ENCODE measurements around the gene TBX10. TPM values are rescaled to one million over a fixed set of nuclear protein-coding genes. Genes with fewer than 3 reads are reported as not detected.

TBX10 gene
- polyA plus RNA-seq, 1 of the 3 experiments (the other 2 are of a cell fraction) = not detected

DNA sequence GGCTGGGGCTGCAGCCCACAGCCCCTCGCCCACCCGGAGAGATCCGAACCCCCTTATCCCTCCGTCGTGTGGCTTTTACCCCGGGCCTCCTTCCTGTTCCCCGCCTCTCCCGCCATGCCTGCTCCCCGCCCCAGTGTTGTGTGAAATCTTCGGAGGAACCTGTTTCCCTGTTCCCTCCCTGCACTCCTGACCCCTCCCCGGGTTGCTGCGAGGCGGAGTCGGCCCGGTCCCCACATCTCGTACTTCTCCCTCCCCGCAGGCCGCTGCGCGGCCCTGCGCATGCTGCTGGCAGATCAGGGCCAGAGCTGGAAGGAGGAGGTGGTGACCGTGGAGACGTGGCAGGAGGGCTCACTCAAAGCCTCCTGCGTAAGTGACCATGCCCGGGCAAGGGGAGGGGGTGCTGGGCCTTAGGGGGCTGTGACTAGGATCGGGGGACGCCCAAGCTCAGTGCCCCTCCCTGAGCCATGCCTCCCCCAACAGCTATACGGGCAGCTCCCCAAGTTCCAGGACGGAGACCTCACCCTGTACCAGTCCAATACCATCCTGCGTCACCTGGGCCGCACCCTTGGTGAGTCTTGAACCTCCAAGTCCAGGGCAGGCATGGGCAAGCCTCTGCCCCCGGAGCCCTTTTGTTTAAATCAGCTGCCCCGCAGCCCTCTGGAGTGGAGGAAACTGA, 55.2 kb downstream of the TBX10 start (continued):
- TF ChIP-seq USF2 (IDR thresholded peaks at IDR 0.05; ENCODE audit: borderline replicate concordance, low read depth, low read length) = no peak
- peak; percentile 59; the same call in 1 of the 2 replicates for TF ChIP-seq NRF1 (IDR thresholded peaks at IDR 0.05; ENCODE audit: low read depth, low read length)
- no peak for TF ChIP-seq MEF2A (IDR thresholded peaks at IDR 0.05; ENCODE audit: borderline replicate concordance, low read depth)
- TF ChIP-seq SIN3A (IDR thresholded peaks at IDR 0.05; ENCODE audit: borderline replicate concordance, low read depth, low read length) = no peak
- no peak for TF ChIP-seq JUND (IDR thresholded peaks at IDR 0.05)
- TF ChIP-seq TEAD4 (IDR thresholded peaks at IDR 0.05; ENCODE audit: borderline replicate concordance, insufficient read depth) = no peak
- TF ChIP-seq, protein P1, sequence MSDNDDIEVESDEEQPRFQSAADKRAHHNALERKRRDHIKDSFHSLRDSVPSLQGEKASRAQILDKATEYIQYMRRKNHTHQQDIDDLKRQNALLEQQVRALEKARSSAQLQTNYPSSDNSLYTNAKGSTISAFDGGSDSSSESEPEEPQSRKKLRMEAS (IDR thresholded peaks at IDR 0.05; ENCODE audit: low read depth) = peak; percentile 71
- TF ChIP-seq FOXM1 (IDR thresholded peaks at IDR 0.05; ENCODE audit: low read depth) = no peak
- no peak for TF ChIP-seq EZH2phosphoT487 (IDR thresholded peaks at IDR 0.05; ENCODE audit: borderline replicate concordance, low read depth)
- TF ChIP-seq MXI1 (IDR thresholded peaks at IDR 0.05; ENCODE audit: low read depth, low read length) = peak; percentile 38; the same call in 1 of the 2 replicates
- no peak for TF ChIP-seq FOSL2 (IDR thresholded peaks at IDR 0.05; ENCODE audit: borderline replicate concordance, low read depth)

- Histone ChIP-seq H3K9me2 (no peaks in the 10 kb centered on the region), H3K9ac (peak within 1 kb of the TSS; percentile 98), H3K27ac (ENCODE audit: low read depth in 2 of 2, low read length in 1 of 2) (peak within 1 kb of the TSS; percentile 61 to 84), H3K4me1 (ENCODE audit: control insufficient read depth in 1 of 2, insufficient read depth in 2 of 2, low read depth in 1 of 2, low read length in 1 of 2) (peaks cover 10 to 14% of the 10 kb centered on the region in 2 experiments; a peak in 3 of 4 replicates), H3K79me2 (ENCODE audit: insufficient read depth) (peaks cover 27% of the 10 kb centered on the region), H3F3A (replicated peaks; ENCODE audit: insufficient read depth) (peaks cover 13% of the 10 kb centered on the region), H3K4me3 (ENCODE audit: low read depth in 2 of 2, low read length in 1 of 2) (peak within 1 kb of the TSS; percentile 68 to 77), H3K9me3 (no peaks in the 10 kb centered on the region), H4K20me1 (ENCODE audit: insufficient read depth) (peaks cover 20% of the 10 kb centered on the region), H2AFZ (ENCODE audit: low read depth) (peak within 1 kb of the TSS; percentile 76; the same call in 1 of the 2 replicates), H3K36me3 (replicated peaks in 1 of 2; ENCODE audit: control insufficient read depth in 1 of 2, insufficient read depth in 2 of 2, low read length in 1 of 2) (peaks cover 13 to 24% of the 10 kb centered on the region in 2 experiments), H3K27me3 (ENCODE audit: insufficient read depth) (no peaks in the 10 kb centered on the region), H3K4me2 (peak within 1 kb of the TSS; percentile 95)
- POLR2A ChIA-PET = interaction anchor here (0.6 to 1.9 kb wide), 9 partner anchors 9 to 738 kb away, joined by 3 to 9 read pairs (median 4); partner anchors contain the start of genes NUDT8 and PPP1CA
- peak; percentile 95 for DNase-seq
- CTCF ChIA-PET = interaction anchor here (0.6 to 5.8 kb wide), 17 partner anchors 9 to 120 kb away, joined by 3 to 43 read pairs (median 5); partner anchors contain the start of genes NUDT8 and TMEM134
- 3% methylated on average over 30 of the region's 81 CpGs for WGBS (ENCODE audit: low lambda C conversion rate)
- TF ChIP-seq FOXJ3 (CRISPR knock-in tag; IDR thresholded peaks at IDR 0.05) (no peak), RFX5 (IDR thresholded peaks at IDR 0.05; ENCODE audit: low read length) (no peak; the same call in 1 of the 2 replicates), RAD21 (IDR thresholded peaks at IDR 0.05; ENCODE audit: low read length) (peak; percentile 51), RXRA (IDR thresholded peaks at IDR 0.05; ENCODE audit: borderline replicate concordance, low read depth) (no peak), USF2 (IDR thresholded peaks at IDR 0.05; ENCODE audit: borderline replicate concordance, low read depth, low read length) (no peak), EZH2phosphoT487 (IDR thresholded peaks at IDR 0.05; ENCODE audit: borderline replicate concordance, low read depth) (no peak), EP300 (IDR thresholded peaks at IDR 0.05; ENCODE audit: borderline replicate concordance in 1 of 2, low read depth in 1 of 2, low read length in 1 of 2) (peak in 1 of 2 experiments; percentile 34; a peak in 2 of 4 replicates), CHD2 (IDR thresholded peaks at IDR 0.05; ENCODE audit: low read length, partially characterized antibody) (peak; percentile 33), MXI1 (IDR thresholded peaks at IDR 0.05; ENCODE audit: low read depth, low read length) (peak; percentile 48; the same call in 1 of the 2 replicates), TEAD4 (IDR thresholded peaks at IDR 0.05; ENCODE audit: borderline replicate concordance, insufficient read depth) (no peak), PBX3 (IDR thresholded peaks at IDR 0.05) (no peak), TCF12 (IDR thresholded peaks at IDR 0.05) (0 out of 2 replicates have a peak, but pooled peaks have one; percentile 8), NRF1 (IDR thresholded peaks at IDR 0.05; ENCODE audit: low read depth, low read length) (peak; percentile 34; the same call in 1 of the 2 replicates), YY1 (IDR thresholded peaks at IDR 0.05; ENCODE audit: low read depth) (no peak)
- TF ChIP-seq, protein P2, sequence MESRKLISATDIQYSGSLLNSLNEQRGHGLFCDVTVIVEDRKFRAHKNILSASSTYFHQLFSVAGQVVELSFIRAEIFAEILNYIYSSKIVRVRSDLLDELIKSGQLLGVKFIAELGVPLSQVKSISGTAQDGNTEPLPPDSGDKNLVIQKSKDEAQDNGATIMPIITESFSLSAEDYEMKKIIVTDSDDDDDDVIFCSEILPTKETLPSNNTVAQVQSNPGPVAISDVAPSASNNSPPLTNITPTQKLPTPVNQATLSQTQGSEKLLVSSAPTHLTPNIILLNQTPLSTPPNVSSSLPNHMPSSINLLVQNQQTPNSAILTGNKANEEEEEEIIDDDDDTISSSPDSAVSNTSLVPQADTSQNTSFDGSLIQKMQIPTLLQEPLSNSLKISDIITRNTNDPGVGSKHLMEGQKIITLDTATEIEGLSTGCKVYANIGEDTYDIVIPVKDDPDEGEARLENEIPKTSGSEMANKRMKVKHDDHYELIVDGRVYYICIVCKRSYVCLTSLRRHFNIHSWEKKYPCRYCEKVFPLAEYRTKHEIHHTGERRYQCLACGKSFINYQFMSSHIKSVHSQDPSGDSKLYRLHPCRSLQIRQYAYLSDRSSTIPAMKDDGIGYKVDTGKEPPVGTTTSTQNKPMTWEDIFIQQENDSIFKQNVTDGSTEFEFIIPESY (IDR thresholded peaks at IDR 0.05; ENCODE audit: borderline replicate concordance, low read depth) = 0 out of 2 replicates have a peak, but pooled peaks have one; percentile 30
- TF ChIP-seq, protein P1 (IDR thresholded peaks at IDR 0.05; ENCODE audit: low read depth) = peak; percentile 49; the same call in 1 of the 2 replicates
These were observed 56.0 kb downstream of the TBX10 start, which contains the start of gene GSTP1 for GRCh38 chr11:67583247-67584204. Gene GSTP1, plus strand, starts transcription at chr11:67583812. Its CDS starts 32 bp downstream, at chr11:67583844.
